CD4-positive, CD25-positive, alpha-beta regulatory T cell (primary cell): ENCODE data around the gene AQP3. TPM values are rescaled to one million over a fixed set of nuclear protein-coding genes. Genes with fewer than 3 reads are reported as not detected.
A peak's percentile ranks its signal among the peaks of the same experiment; 100 is the strongest.
"Not testable (repeated sequence)": the region's sequence is repeated elsewhere in the genome, so short reads cannot be mapped to it uniquely, and the experiment has no call there.

Source experiments
- ATAC-seq, 2 donors: fragments of 150-1000 bp; cut with Tn5 transposase; one replicate each; pipeline ENCODE4 v1.10.0; 2021; ENCODE audit warnings: low read depth in 2 of 2, moderate number of reproducible peaks in 2 of 2, moderate library complexity in 1 of 2
- DNase-seq, 3 donors: peaks; one replicate each; pipeline versions ENCODE4 v3.0.0 to v3.0.0-alpha.2; 2012 to 2022; ENCODE audit warnings: mixed read lengths in 1 of 3
- H3K27ac ChIP-seq: one replicate; pipeline ENCODE4 v1.7.0; 2013; ENCODE audit warnings: mild to moderate bottlenecking, low read length; ENCODE audit not compliant: insufficient read depth, poor library complexity, severe bottlenecking
- H3K27me3 ChIP-seq: one replicate; pipeline ENCODE4 v1.7.0; 2013; ENCODE audit warnings: low read length; ENCODE audit not compliant: control insufficient read depth, insufficient read depth
- H3K36me3 ChIP-seq: one replicate; pipeline ENCODE4 v1.7.0; 2013; ENCODE audit warnings: mild to moderate bottlenecking, low read length, moderate library complexity; ENCODE audit not compliant: control insufficient read depth, insufficient read depth
- H3K4me1 ChIP-seq: 2 replicates; pipeline ENCODE4 v1.7.0; 2013; ENCODE audit warnings: mild to moderate bottlenecking, low read length; ENCODE audit not compliant: insufficient read depth, control insufficient read depth, poor library complexity, severe bottlenecking
- H3K4me3 ChIP-seq: one replicate; pipeline ENCODE4 v1.7.0; 2013; ENCODE audit warnings: low read depth, mild to moderate bottlenecking, low read length, moderate library complexity
- H3K9me3 ChIP-seq, 2 experiments: 1 replicate in 1 of 2; 2 replicates in 1 of 2; pipeline ENCODE4 v1.7.0; 2013; ENCODE audit warnings: low read length in 2 of 2, mild to moderate bottlenecking in 1 of 2, moderate library complexity in 1 of 2; ENCODE audit not compliant: control insufficient read depth in 2 of 2
- H3K27ac Mint-ChIP-seq, 3 donors: one replicate each; pipeline ENCODE4 v1.8.0; 2020 to 2022; ENCODE audit warnings: mild to moderate bottlenecking in 3 of 3, mixed read lengths in 3 of 3, moderate library complexity in 2 of 3
- H3K27me3 Mint-ChIP-seq: one replicate; pipeline ENCODE4 v1.8.0; 2022; ENCODE audit warnings: mild to moderate bottlenecking, mixed read lengths
- H3K36me3 Mint-ChIP-seq: one replicate; pipeline ENCODE4 v1.8.0; 2020; ENCODE audit warnings: mixed read lengths
- H3K4me1 Mint-ChIP-seq, 4 donors: one replicate each; pipeline ENCODE4 v1.8.0; 2020 to 2022; ENCODE audit warnings: mixed read lengths in 4 of 4, mild to moderate bottlenecking in 1 of 4
- H3K4me3 Mint-ChIP-seq, 4 donors: one replicate each; pipeline ENCODE4 v1.8.0; 2020 to 2022; ENCODE audit warnings: mild to moderate bottlenecking in 4 of 4, mixed read lengths in 4 of 4, moderate library complexity in 3 of 4
- H3K9me3 Mint-ChIP-seq, 7 donors: one replicate each; pipeline ENCODE4 v1.8.0; 2020 to 2022; ENCODE audit warnings: mixed read lengths in 7 of 7, mild to moderate bottlenecking in 3 of 7, moderate library complexity in 2 of 7
- polyA plus RNA-seq, 4 donors: library from polyadenylated mRNA; unstranded; fragments of 300-500 nt; fragmentation: Illumina TruSeq; gene quantifications; one replicate each; pipeline ENCODE4 v1.2.3, GENCODE V29; 2021
- total RNA-seq: library from RNA; stranded (reverse); gene quantifications from one replicate; pipeline ENCODE4 v1.2.3, GENCODE V29; 2022

AQP3 gene
- total and polyA plus RNA-seq, 5 donors from 2014 or later: 140 to 543 (median 372) TPM

GRCh38 chr9:33393986-33394385 lies 53.4 kb downstream of the AQP3 start:
- DNase-seq, H3K9me3 ChIP-seq, H3K4me1 ChIP-seq, H3K36me3 Mint-ChIP-seq, H3K36me3 ChIP-seq, H3K27ac ChIP-seq, H3K4me3 ChIP-seq, H3K4me3 Mint-ChIP-seq, H3K27me3 ChIP-seq, ATAC-seq, H3K9me3 Mint-ChIP-seq, H3K4me1 Mint-ChIP-seq: not testable (repeated sequence)
- peaks cover 15% of the 10 kb centered on the region for H3K27me3 Mint-ChIP-seq
- H3K27ac Mint-ChIP-seq: peak overlapping the region in 1 of 3 donors; percentile 3

- Mint-ChIP-seq H3K4me1 (no peaks in the 10 kb centered on the region), H3K36me3 (no peaks in the 10 kb centered on the region), H3K27me3 (peaks cover 16% of the 10 kb centered on the region), H3K27ac (peak overlapping the region in 1 of 3 donors; percentile 3), H3K4me3 (no peak overlapping the region), H3K9me3 (no peaks in the 10 kb centered on the region)
- ATAC-seq (no peak), DNase-seq (no peak)
- Histone ChIP-seq H3K4me1 (no peaks in the 10 kb centered on the region), H3K27ac (no peak overlapping the region), H3K9me3 (no peaks in the 10 kb centered on the region), H3K4me3 (no peak overlapping the region), H3K27me3 (no peaks in the 10 kb centered on the region), H3K36me3 (no peaks in the 10 kb centered on the region)
These were observed 53.8 kb downstream of the AQP3 start for GRCh38 chr9:33393581-33393980.

- not testable (repeated sequence) for ATAC-seq, H3K4me1 ChIP-seq, H3K27me3 ChIP-seq, H3K27ac Mint-ChIP-seq, H3K9me3 ChIP-seq, H3K36me3 ChIP-seq, H3K27ac ChIP-seq, H3K4me3 Mint-ChIP-seq, H3K9me3 Mint-ChIP-seq, H3K36me3 Mint-ChIP-seq, DNase-seq, H3K4me1 Mint-ChIP-seq, H3K4me3 ChIP-seq
- H3K27me3 Mint-ChIP-seq: peaks cover 22% of the 10 kb centered on the region
These were observed 54.8 kb downstream of the AQP3 start for GRCh38 chr9:33392591-33393021.

Other genes with a start within 250 kb of the AQP3 start
- not detected for gene SPINK4, start 207.4 kb downstream of the AQP3 start, total RNA-seq
- gene SPINK4, start 207.4 kb downstream of the AQP3 start, polyA plus RNA-seq: not detected
- gene BAG1, start 182.9 kb downstream of the AQP3 start, total RNA-seq: 80.2 TPM
- gene BAG1, start 182.9 kb downstream of the AQP3 start, polyA plus RNA-seq: 100 to 1,000 TPM in 1 of 4 donors, 10 to 100 TPM in 3; 81.8 to 100 (median 94.4) TPM
- 25.5 TPM for gene CHMP5, start 182.5 kb downstream of the AQP3 start, total RNA-seq
- gene CHMP5, start 182.5 kb downstream of the AQP3 start, polyA plus RNA-seq: 10 to 100 TPM; 48.6 to 58.3 (median 56.7) TPM
- 36.8 TPM for gene NFX1, start 157.1 kb downstream of the AQP3 start, total RNA-seq
- gene NFX1, start 157.1 kb downstream of the AQP3 start, polyA plus RNA-seq: 10 to 100 TPM; 19.8 to 31.6 (median 26.7) TPM
- 0.47 TPM for gene AQP7, start 45.0 kb downstream of the AQP3 start, total RNA-seq
- 1 to 10 TPM in 1 of 4 donors, under 1 TPM in 3; 0.15 to 1.0 (median 0.32) TPM for gene AQP7, start 45.0 kb downstream of the AQP3 start, polyA plus RNA-seq
- gene NOL6, start 26.3 kb upstream of the AQP3 start, total RNA-seq: 29.4 TPM
- 10 to 100 TPM; 13.4 to 20.5 (median 14.0) TPM for gene NOL6, start 26.3 kb upstream of the AQP3 start, polyA plus RNA-seq
- gene ANKRD18B, start 76.7 kb upstream of the AQP3 start, total RNA-seq: not detected
- not detected for gene ANKRD18B, start 76.7 kb upstream of the AQP3 start, polyA plus RNA-seq